Gastroesophageal sphincter (tissue), 3 donors: ENCODE data around the gene ANKFY1.

Source experiments
- CTCF ChIP-seq, 4 experiments: fragments of 200-600 bp in 2 of 4; fragments of 450-650 bp in 2 of 4; sonication (generic) in 1 of 4; IDR thresholded peaks; one replicate each; pipeline ENCODE4 v1.5.1; 2017 to 2019; ENCODE audit warnings: antibody characterized with exemption in 4 of 4, mild to moderate bottlenecking in 2 of 4, moderate library complexity in 2 of 4
- EP300 ChIP-seq: sonication (generic); formaldehyde crosslinking; IDR thresholded peaks from one replicate; pipeline ENCODE4 v1.6.1; 2017; ENCODE audit warnings: antibody characterized with exemption, mild to moderate bottlenecking
- POLR2A ChIP-seq, 2 donors: fragments of 450-650 bp; IDR thresholded peaks; one replicate each; pipeline ENCODE4 v1.6.1; 2017; ENCODE audit warnings: antibody characterized with exemption in 2 of 2, mild to moderate bottlenecking in 2 of 2, moderate library complexity in 1 of 2
- POLR2AphosphoS5 ChIP-seq: sonication (generic); formaldehyde crosslinking; IDR thresholded peaks from one replicate; pipeline ENCODE4 v1.6.1; 2017; ENCODE audit warnings: antibody characterized with exemption

GRCh38 chr17:4250887-4251286, 12.9 kb downstream of the ANKFY1 start:
- no peak for TF ChIP-seq CTCF (IDR thresholded peaks at IDR 0.05)
- no peak for TF ChIP-seq POLR2A (IDR thresholded peaks at IDR 0.05)
- TF ChIP-seq POLR2AphosphoS5: no peak
- no peak for TF ChIP-seq EP300
